Trophoblast cell (in vitro differentiated cells and primary cell): ENCODE results near the gene DPH6.

Experiments used
- DNase-seq, 2 donors: peaks; one replicate each; pipeline ENCODE4 v3.0.0-alpha.2; 2016
- H2AFZ ChIP-seq: 2 replicates; pipeline ENCODE4 v1.6.1; 2013; ENCODE audit warnings: low read length, moderate library complexity, mild to moderate bottlenecking; ENCODE audit not compliant: insufficient read depth, poor library complexity
- H2AK5ac ChIP-seq: 2 replicates; pipeline ENCODE4 v1.6.1; 2013; ENCODE audit warnings: mild to moderate bottlenecking, low read length
- H2BK120ac ChIP-seq: 2 replicates; pipeline ENCODE4 v1.6.1; 2013; ENCODE audit warnings: low read length, mild to moderate bottlenecking, moderate library complexity; ENCODE audit not compliant: insufficient read depth, poor library complexity
- H2BK12ac ChIP-seq: 2 replicates; pipeline ENCODE4 v1.6.1; 2013; ENCODE audit warnings: mild to moderate bottlenecking, low read length, moderate library complexity
- H2BK5ac ChIP-seq: 2 replicates; pipeline ENCODE4 v1.6.1; 2013; ENCODE audit warnings: low read length, low read depth, moderate library complexity, mild to moderate bottlenecking; ENCODE audit not compliant: poor library complexity
- H3K14ac ChIP-seq: 2 replicates; pipeline ENCODE4 v1.6.1; 2013; ENCODE audit warnings: mild to moderate bottlenecking, low read length
- H3K18ac ChIP-seq: 2 replicates; pipeline ENCODE4 v1.6.1; 2013; ENCODE audit warnings: mild to moderate bottlenecking, low read length
- H3K23ac ChIP-seq: 2 replicates; pipeline ENCODE4 v1.6.1; 2013; ENCODE audit warnings: low read length
- H3K27ac ChIP-seq: 2 replicates; pipeline ENCODE4 v1.5.1; 2013; ENCODE audit warnings: low read depth, mild to moderate bottlenecking, inconsistent platforms, low read length, moderate library complexity
- H3K27me3 ChIP-seq: 2 replicates; pipeline ENCODE4 v1.6.1; 2013; ENCODE audit warnings: inconsistent platforms, mild to moderate bottlenecking, low read length, moderate library complexity; ENCODE audit not compliant: insufficient read depth
- H3K36me3 ChIP-seq, 2 experiments: 1 replicate in 1 of 2; 2 replicates in 1 of 2; pipeline ENCODE4 v1.6.1; 2013; ENCODE audit warnings: low read length in 2 of 2, mild to moderate bottlenecking in 2 of 2, moderate library complexity in 1 of 2; ENCODE audit not compliant: insufficient read depth in 2 of 2, control insufficient read depth in 1 of 2
- H3K4ac ChIP-seq: 2 replicates; pipeline ENCODE4 v1.6.1; 2013; ENCODE audit warnings: low read depth, mild to moderate bottlenecking, low read length, moderate library complexity
- H3K4me1 ChIP-seq, 2 experiments: 1 replicate in 1 of 2; 2 replicates in 1 of 2; pipeline ENCODE4 v1.6.1; 2013; ENCODE audit warnings: low read length in 2 of 2, mild to moderate bottlenecking in 2 of 2, moderate library complexity in 1 of 2; ENCODE audit not compliant: insufficient read depth in 2 of 2, control insufficient read depth in 1 of 2
- H3K4me2 ChIP-seq: 2 replicates; pipeline ENCODE4 v1.6.1; 2013; ENCODE audit warnings: inconsistent platforms, mild to moderate bottlenecking, low read length, moderate library complexity
- H3K4me3 ChIP-seq: 2 replicates; pipeline ENCODE4 v1.5.1; 2013; ENCODE audit warnings: mild to moderate bottlenecking, low read depth, low read length, inconsistent platforms
- H3K79me1 ChIP-seq: one replicate; pipeline ENCODE4 v1.6.1; 2013; ENCODE audit warnings: low read length
- H3K79me2 ChIP-seq: 2 replicates; pipeline ENCODE4 v1.6.1; 2013; ENCODE audit warnings: low read length, mild to moderate bottlenecking; ENCODE audit not compliant: control insufficient read depth, insufficient read depth, poor library complexity
- H3K9ac ChIP-seq: 2 replicates; pipeline ENCODE4 v1.6.1; 2013; ENCODE audit warnings: mild to moderate bottlenecking, low read length
- H3K9me3 ChIP-seq: 2 replicates; pipeline ENCODE4 v1.6.1; 2013; ENCODE audit warnings: low read depth, mild to moderate bottlenecking, control low read depth, inconsistent platforms, low read length; ENCODE audit not compliant: insufficient read depth
- H4K12ac ChIP-seq: 2 replicates; pipeline ENCODE4 v1.6.1; 2013; ENCODE audit warnings: low read depth, mild to moderate bottlenecking, low read length, moderate library complexity
- H4K8ac ChIP-seq: 2 replicates; pipeline ENCODE4 v1.6.1; 2013; ENCODE audit warnings: low read depth, mild to moderate bottlenecking, low read length, moderate library complexity
- H4K91ac ChIP-seq: one replicate; pipeline ENCODE4 v1.6.1; 2013; ENCODE audit warnings: low read depth, mild to moderate bottlenecking, low read length, moderate library complexity
- WGBS: extraction: QIAGEN DNeasy Blood & Tissue Kit; methylation state at CpG from one replicate; pipeline ENCODE4 v1.1.7; 2013; ENCODE audit warnings: missing lambda C conversion rate; ENCODE audit not compliant: insufficient read length, insufficient coverage; ENCODE audit errors: extremely low coverage; 5-methylcytosine and 5-hydroxymethylcytosine counted together

Gene DPH6

GRCh38 chr15:35499723-35500122 lies 46.2 kb downstream of the DPH6 start:
- WGBS = no CpG with 5 or more reads among the region's 4 CpGs
- H3K4ac ChIP-seq = no peak overlapping the region
- no peaks in the 10 kb centered on the region for H3K4me1 ChIP-seq
- H3K27ac ChIP-seq = no peak overlapping the region
- H4K12ac ChIP-seq = no peak overlapping the region
- H2AK5ac ChIP-seq = no peak overlapping the region
- no peaks in the 10 kb centered on the region for H3K79me1 ChIP-seq
- no peak overlapping the region for H3K18ac ChIP-seq
- no peak overlapping the region for H3K14ac ChIP-seq
- H3K4me3 ChIP-seq = no peak overlapping the region
- no peak overlapping the region for H3K9ac ChIP-seq
- H4K91ac ChIP-seq = no peak overlapping the region
- no peak overlapping the region for H2BK12ac ChIP-seq
- no peak overlapping the region for H3K4me2 ChIP-seq
- H4K8ac ChIP-seq = no peak overlapping the region
- DNase-seq = no peak
- H2AFZ ChIP-seq = no peak overlapping the region
- H2BK5ac ChIP-seq = no peak overlapping the region
- no peaks in the 10 kb centered on the region for H3K9me3 ChIP-seq
- H3K79me2 ChIP-seq = no peaks in the 10 kb centered on the region
- H3K23ac ChIP-seq = no peak overlapping the region
- no peaks in the 10 kb centered on the region for H3K36me3 ChIP-seq
- no peaks in the 10 kb centered on the region for H3K27me3 ChIP-seq
- no peak overlapping the region for H2BK120ac ChIP-seq

DNA sequence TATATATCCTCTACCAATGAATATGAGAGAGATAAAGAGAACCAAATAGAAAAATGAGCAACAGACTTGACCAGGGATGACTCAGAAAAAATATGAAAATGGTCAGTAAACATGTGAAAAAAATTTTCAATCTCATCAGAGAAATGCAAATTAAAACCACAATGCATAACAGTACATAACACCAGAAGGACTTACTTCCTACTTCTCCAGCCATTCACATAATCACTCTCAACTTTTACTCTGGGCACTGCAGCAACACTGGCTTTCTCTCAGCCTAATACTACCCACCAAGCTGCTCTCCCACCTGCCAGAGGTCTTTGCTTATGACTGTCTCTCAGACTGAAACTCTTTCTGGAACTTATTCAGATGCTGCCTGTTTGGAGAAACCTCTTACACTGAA lies 49.4 kb downstream of the DPH6 start:
- H3K4me1 ChIP-seq = no peaks in the 10 kb centered on the region

DNA sequence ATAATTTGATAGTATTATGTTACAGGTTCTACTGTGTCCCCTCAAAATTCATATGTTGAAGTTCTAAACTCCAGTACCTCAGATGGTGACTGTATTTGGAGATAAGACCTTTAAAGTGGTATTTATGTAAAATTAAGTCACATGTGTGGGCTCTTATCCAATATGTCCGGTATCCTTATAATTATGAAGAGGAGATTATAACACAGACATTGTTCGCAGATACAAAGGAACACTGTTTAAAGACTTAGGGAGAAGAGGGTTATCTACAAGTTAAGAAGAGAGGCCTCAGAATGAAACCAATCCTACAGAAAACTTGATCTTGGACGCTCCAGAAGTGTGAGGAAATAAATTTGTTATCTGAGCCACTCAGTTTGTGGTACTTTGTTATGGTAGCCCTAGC lies 50.9 kb downstream of the DPH6 start:
- H4K91ac ChIP-seq = no peak overlapping the region
- H3K27ac ChIP-seq = no peak overlapping the region
- H3K79me1 ChIP-seq = no peaks in the 10 kb centered on the region
- no peak overlapping the region for H4K12ac ChIP-seq
- no peak for DNase-seq
- no CpG with 5 or more reads among the region's 3 CpGs for WGBS
- no peak overlapping the region for H3K9ac ChIP-seq
- H3K27me3 ChIP-seq = no peaks in the 10 kb centered on the region
- no peaks in the 10 kb centered on the region for H3K9me3 ChIP-seq
- H2AFZ ChIP-seq = no peak overlapping the region
- no peak overlapping the region for H3K14ac ChIP-seq
- no peaks in the 10 kb centered on the region for H3K36me3 ChIP-seq
- H3K4me1 ChIP-seq = no peaks in the 10 kb centered on the region
- no peak overlapping the region for H2BK120ac ChIP-seq
- H3K4me2 ChIP-seq = no peak overlapping the region
- no peak overlapping the region for H4K8ac ChIP-seq
- no peaks in the 10 kb centered on the region for H3K79me2 ChIP-seq
- no peak overlapping the region for H2BK12ac ChIP-seq
- no peak overlapping the region for H3K4ac ChIP-seq
- H3K23ac ChIP-seq = no peak overlapping the region
- no peak overlapping the region for H3K18ac ChIP-seq
- no peak overlapping the region for H2AK5ac ChIP-seq
- no peak overlapping the region for H3K4me3 ChIP-seq
- H2BK5ac ChIP-seq = no peak overlapping the region

More for the DNA sequence above, 49.4 kb downstream of the DPH6 start:
- no peak overlapping the region for H2AK5ac ChIP-seq
- no peak overlapping the region for H2AFZ ChIP-seq
- H3K27ac ChIP-seq = no peak overlapping the region
- H3K4me2 ChIP-seq = no peak overlapping the region
- no peak overlapping the region for H4K8ac ChIP-seq
- H3K9me3 ChIP-seq = no peaks in the 10 kb centered on the region
- H2BK5ac ChIP-seq = no peak overlapping the region
- DNase-seq = no peak
- no peak overlapping the region for H4K91ac ChIP-seq
- no peak overlapping the region for H2BK120ac ChIP-seq
- H3K18ac ChIP-seq = no peak overlapping the region
- no peak overlapping the region for H3K4me3 ChIP-seq
- H3K14ac ChIP-seq = no peak overlapping the region
- H3K23ac ChIP-seq = no peak overlapping the region
- H3K79me1 ChIP-seq = no peaks in the 10 kb centered on the region
- H3K79me2 ChIP-seq = no peaks in the 10 kb centered on the region
- no peak overlapping the region for H2BK12ac ChIP-seq
- no peak overlapping the region for H3K4ac ChIP-seq
- H4K12ac ChIP-seq = no peak overlapping the region
- no peak overlapping the region for H3K9ac ChIP-seq
- no peaks in the 10 kb centered on the region for H3K36me3 ChIP-seq
- no peaks in the 10 kb centered on the region for H3K27me3 ChIP-seq

GRCh38 chr15:35491999-35492398 lies 54.0 kb downstream of the DPH6 start:
- H3K23ac ChIP-seq = no peak overlapping the region
- no peak overlapping the region for H3K27ac ChIP-seq
- no peaks in the 10 kb centered on the region for H3K4me1 ChIP-seq
- no peak overlapping the region for H3K4me2 ChIP-seq
- H2BK12ac ChIP-seq = no peak overlapping the region
- H2AK5ac ChIP-seq = no peak overlapping the region
- no peak overlapping the region for H3K14ac ChIP-seq
- H3K4me3 ChIP-seq = no peak overlapping the region
- no peaks in the 10 kb centered on the region for H3K27me3 ChIP-seq
- no peak overlapping the region for H2AFZ ChIP-seq
- H4K12ac ChIP-seq = no peak overlapping the region
- peaks cover 2 to 3% of the 10 kb centered on the region in 2 experiments for H3K36me3 ChIP-seq
- no peak overlapping the region for H4K8ac ChIP-seq
- H3K79me1 ChIP-seq = no peaks in the 10 kb centered on the region
- peaks cover 5% of the 10 kb centered on the region for H3K9me3 ChIP-seq
- WGBS = no CpG with 5 or more reads among the region's 3 CpGs
- no peak overlapping the region for H3K4ac ChIP-seq
- no peaks in the 10 kb centered on the region for H3K79me2 ChIP-seq
- no peak overlapping the region for H4K91ac ChIP-seq
- no peak overlapping the region for H3K9ac ChIP-seq
- no peak overlapping the region for H2BK5ac ChIP-seq
- H2BK120ac ChIP-seq = no peak overlapping the region
- no peak overlapping the region for H3K18ac ChIP-seq
- no peak for DNase-seq
